GM12891 (cell line): Measurements from ENCODE around the gene SEZ6.

ENCODE experiments used
- DNase-seq: peaks from one replicate; pipeline ENCODE4 v3.0.0; 2011; ENCODE audit warnings: low spot score; ENCODE audit not compliant: insufficient read length
- FAIRE-seq: peaks from 2 replicates; lab custom pipeline; 2011; peaks lifted over from hg19 to GRCh38; lab: Jason Lieb, UNC
- PAX5 ChIP-seq: IDR thresholded peaks from 2 replicates; pipeline ENCODE4 v1.6.1; 2011; ENCODE audit warnings: low read length, moderate library complexity, mild to moderate bottlenecking; ENCODE audit not compliant: insufficient read depth, severe bottlenecking
- POLR2A ChIP-seq: IDR thresholded peaks from 2 replicates; pipeline ENCODE4 v1.6.1; 2011; ENCODE audit warnings: low read depth, low read length, control low read depth
- POLR2AphosphoS5 ChIP-seq: IDR thresholded peaks from 2 replicates; pipeline ENCODE4 v1.6.1; 2011; ENCODE audit warnings: low read depth, low read length, control low read depth
- POU2F2 ChIP-seq: IDR thresholded peaks from 2 replicates; pipeline ENCODE4 v1.6.1; 2011; ENCODE audit warnings: low read depth, mild to moderate bottlenecking, control low read depth, low read length, moderate library complexity
- SPI1 ChIP-seq: IDR thresholded peaks from 2 replicates; pipeline ENCODE4 v1.6.1; 2011; ENCODE audit warnings: low read depth, low read length, control low read depth
- TAF1 ChIP-seq: IDR thresholded peaks from 2 replicates; pipeline ENCODE4 v1.6.1; 2011; ENCODE audit warnings: low read depth, low read length, control low read depth

Gene SEZ6

GRCh38 chr17:28951991-28952975 is 53.5 kb downstream of the SEZ6 start:
- TF ChIP-seq POU2F2: peak; percentile 70; the same call in 1 of the 2 replicates
- peak; percentile 60; the same call in 1 of the 2 replicates for TF ChIP-seq POLR2A
- peak; percentile 28; the same call in 1 of the 2 replicates for TF ChIP-seq POLR2AphosphoS5
- TF ChIP-seq PAX5: no peak
- peak; percentile 18; the same call in 1 of the 2 replicates for TF ChIP-seq TAF1
- DNase-seq (peak; percentile 85), FAIRE-seq (no peak)

- peak; percentile 82 for TF ChIP-seq POLR2A
- peak; percentile 50 for TF ChIP-seq SPI1
- TF ChIP-seq TAF1: peak; percentile 77
- peak; percentile 72; the same call in 1 of the 2 replicates for TF ChIP-seq POLR2AphosphoS5
- peak; percentile 43; the same call in 1 of the 2 replicates for TF ChIP-seq POU2F2
- TF ChIP-seq PAX5: no peak
- DNase-seq (peak; percentile 86), FAIRE-seq (peak; percentile 99)
These were observed 54.3 kb downstream of the SEZ6 start, which contains the start of gene PHF12 for GRCh38 chr17:28951428-28951990. PHF12 (minus strand) TSS chr17:28951518; CDS start chr17:28950960, 558 bp downstream.

GRCh38 chr17:28950752-28951427 is 54.9 kb downstream of the SEZ6 start:
- no peak for FAIRE-seq
- TF ChIP-seq POU2F2 (no peak), PAX5 (no peak), POLR2A (no peak), TAF1 (no peak), POLR2AphosphoS5 (no peak), SPI1 (no peak)
- DNase-seq: no peak

GRCh38 chr17:28950017-28950751 is 55.6 kb downstream of the SEZ6 start:
- FAIRE-seq: no peak
- TF ChIP-seq POU2F2 (no peak), POLR2A (peak; percentile 49), TAF1 (0 out of 2 replicates have a peak, but pooled peaks have one; percentile 33), SPI1 (peak; percentile 31), PAX5 (no peak), POLR2AphosphoS5 (no peak)
- no peak for DNase-seq

- TF ChIP-seq POLR2AphosphoS5: peak; percentile 35; the same call in 1 of the 2 replicates
- 0 out of 2 replicates have a peak, but pooled peaks have one; percentile 13 for TF ChIP-seq POLR2A
- TF ChIP-seq TAF1: no peak; the same call in 1 of the 2 replicates
- peak; percentile 98 for TF ChIP-seq POU2F2
- TF ChIP-seq PAX5: no peak
- no peak for TF ChIP-seq SPI1
- FAIRE-seq (no peak), DNase-seq (no peak)
These were observed 56.4 kb downstream of the SEZ6 start for GRCh38 chr17:28949185-28950016.

- FAIRE-seq (no peak), DNase-seq (no peak)
- TF ChIP-seq POLR2A (no peak), POLR2AphosphoS5 (no peak), POU2F2 (no peak), PAX5 (no peak), TAF1 (no peak), SPI1 (no peak)
These were observed 57.0 kb downstream of the SEZ6 start for GRCh38 chr17:28948873-28949184.

GRCh38 chr17:28948342-28948741 is 57.5 kb downstream of the SEZ6 start:
- TF ChIP-seq POU2F2 (no peak), SPI1 (no peak), TAF1 (no peak), PAX5 (no peak), POLR2AphosphoS5 (no peak), POLR2A (no peak)
- FAIRE-seq (no peak), DNase-seq (no peak)

GRCh38 chr17:28947639-28948038 is 58.2 kb downstream of the SEZ6 start:
- TF ChIP-seq SPI1: peak; percentile 55
- no peak for TF ChIP-seq PAX5
- DNase-seq (no peak), FAIRE-seq (no peak)
